ENCODE data around the gene CATSPERD.

GRCh38 chr19:5711713-5712161 is 8.7 kb upstream of the CATSPERD start:
- TF ChIP-seq CTCF (conservative IDR thresholded peaks at IDR 0.05; ENCODE audit: low read depth, low read length), result no peak
- TF ChIP-seq EZH2 (IDR thresholded peaks at IDR 0.05; ENCODE audit: low read length, unreplicated experiment), result no peak
- no peak for TF ChIP-seq EZH2phosphoT487 (IDR thresholded peaks at IDR 0.05; ENCODE audit: borderline replicate concordance, low read length)
